Esophagus (tissue), 2 donors: ENCODE measurements around the gene GPC1. TPM values are rescaled to one million over a fixed set of nuclear protein-coding genes. Genes with fewer than 3 reads are reported as not detected.

Experiments used
- H3K27ac ChIP-seq, 2 donors: one replicate each; pipeline ENCODE4 v1.5.1; 2013; ENCODE audit warnings: low read depth in 2 of 2, mild to moderate bottlenecking in 2 of 2, inconsistent platforms in 1 of 2, low read length in 1 of 2, moderate library complexity in 1 of 2
- H3K27me3 ChIP-seq, 2 donors: one replicate each; pipeline ENCODE4 v1.6.1; 2013; ENCODE audit warnings: low read length in 2 of 2, control low read depth in 1 of 2, mild to moderate bottlenecking in 1 of 2; ENCODE audit not compliant: insufficient read depth in 2 of 2, control insufficient read depth in 1 of 2
- H3K36me3 ChIP-seq, 2 donors: one replicate each; pipeline ENCODE4 v1.6.1; 2013; ENCODE audit warnings: low read length in 1 of 2; ENCODE audit not compliant: control insufficient read depth in 2 of 2, insufficient read depth in 2 of 2
- H3K4me1 ChIP-seq, 2 donors: one replicate each; pipeline ENCODE4 v1.6.1; 2013; ENCODE audit warnings: low read length in 1 of 2; ENCODE audit not compliant: control insufficient read depth in 2 of 2, insufficient read depth in 2 of 2
- H3K4me3 ChIP-seq, 2 donors: one replicate each; pipeline ENCODE4 v1.5.1; 2013; ENCODE audit warnings: low read length in 2 of 2, mild to moderate bottlenecking in 2 of 2, low read depth in 1 of 2, moderate library complexity in 1 of 2
- H3K9me3 ChIP-seq, 2 donors: one replicate each; pipeline ENCODE4 v1.6.1; 2013; ENCODE audit warnings: mild to moderate bottlenecking in 2 of 2, low read depth in 1 of 2, low read length in 1 of 2, moderate library complexity in 1 of 2; ENCODE audit not compliant: control insufficient read depth in 2 of 2, insufficient read depth in 1 of 2
- WGBS, 2 donors: extraction: QIAGEN DNeasy Blood & Tissue Kit; methylation state at CpG; one replicate each; pipeline ENCODE4 v1.1.7; 2013; 5-methylcytosine and 5-hydroxymethylcytosine counted together
- polyA plus RNA-seq, 2 donors: library from polyadenylated mRNA; stranded (reverse); fragments of 200-250 nt; gene quantifications; one replicate each; pipeline ENCODE4 v1.2.3, GENCODE V29; 2013
- donor health status: healthy with polysubstance abuse.
- donor health status: Bipolar disorder and iron deficiency.

Gene GPC1
- polyA plus RNA-seq, 2 donors = 57.9 to 82.0 TPM

DNA sequence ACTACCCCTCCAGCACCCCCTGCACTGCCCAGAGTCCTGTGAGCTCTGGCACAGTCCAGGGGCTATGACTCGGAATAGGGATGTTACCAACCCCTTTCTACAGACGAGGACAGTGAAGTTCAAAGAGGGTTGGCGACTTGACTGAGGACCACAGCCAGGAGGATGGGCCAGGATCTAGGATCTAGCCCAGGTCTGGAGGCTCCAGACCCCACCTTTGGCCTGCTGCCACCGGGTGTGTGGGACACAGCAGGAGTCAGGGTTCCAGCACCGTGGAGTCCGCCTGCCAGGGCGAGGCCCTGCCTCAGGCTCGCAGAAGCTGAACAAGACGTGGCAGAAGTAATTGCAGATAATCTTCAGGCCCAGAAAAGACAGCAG lies 37.9 kb upstream of the GPC1 start:
- Histone ChIP-seq H3K9me3 (no peaks in the 10 kb centered on the region), H3K27me3 (no peaks in the 10 kb centered on the region), H3K4me1 (peaks cover 0 to 33% of the 10 kb centered on the region in 2 donors), H3K36me3 (no peaks in the 10 kb centered on the region), H3K4me3 (no peak overlapping the region), H3K27ac (no peak overlapping the region)
- 53 to 74% methylated on average over 9 of the region's 9 CpGs for WGBS, 2 donors

- H3K9me3 ChIP-seq = no peaks in the 10 kb centered on the region
- H3K4me3 ChIP-seq = no peak overlapping the region
- no peaks in the 10 kb centered on the region for H3K27me3 ChIP-seq
- H3K36me3 ChIP-seq = no peaks in the 10 kb centered on the region
- H3K4me1 ChIP-seq = peaks cover 0 to 33% of the 10 kb centered on the region in 2 donors
- H3K27ac ChIP-seq = no peak overlapping the region
- WGBS, 2 donors = 77 to 79% methylated on average over 19 of the region's 19 CpGs
Observed at GRCh38 chr2:240397924-240398645, 37.4 kb upstream of the GPC1 start.

DNA sequence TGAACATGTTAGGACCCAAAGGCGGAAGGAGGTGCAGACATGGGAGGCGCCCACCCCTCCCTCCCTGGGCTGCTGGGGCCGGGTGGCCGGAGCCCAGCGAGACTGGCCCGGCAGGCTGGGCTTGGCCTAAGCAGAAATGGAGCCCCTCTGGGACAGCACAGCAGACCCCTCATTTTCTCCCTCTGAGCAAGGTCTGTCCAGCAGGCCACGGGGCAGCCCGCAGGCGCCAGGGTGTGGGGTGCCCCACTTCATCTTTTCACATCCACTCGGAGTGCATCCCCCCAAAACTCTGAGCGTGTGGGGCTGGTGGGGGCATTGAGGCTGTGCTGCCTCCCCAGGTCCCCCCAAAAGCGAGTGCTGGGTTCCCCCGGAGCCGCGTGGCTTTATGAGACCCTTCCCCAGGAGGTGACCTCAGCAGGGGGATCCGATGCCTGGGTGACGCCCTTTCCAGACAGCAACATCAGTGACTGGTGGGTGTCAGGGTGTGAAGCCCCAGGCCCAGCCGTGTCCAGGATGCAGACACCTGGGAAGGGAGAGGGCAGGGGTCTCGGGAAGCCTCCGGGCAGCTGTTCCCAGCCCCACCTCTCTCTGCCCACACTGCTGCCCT lies 36.7 kb upstream of the GPC1 start:
- H3K9me3 ChIP-seq = no peaks in the 10 kb centered on the region
- 86 to 90% methylated on average over 19 to 20 of the region's 20 CpGs for WGBS, 2 donors
- H3K36me3 ChIP-seq = no peaks in the 10 kb centered on the region
- peaks cover 0 to 33% of the 10 kb centered on the region in 2 donors for H3K4me1 ChIP-seq
- no peaks in the 10 kb centered on the region for H3K27me3 ChIP-seq
- H3K4me3 ChIP-seq = no peak overlapping the region
- no peak overlapping the region for H3K27ac ChIP-seq

GRCh38 chr2:240399419-240400324 lies 35.8 kb upstream of the GPC1 start:
- H3K4me1 ChIP-seq = peaks cover 0 to 33% of the 10 kb centered on the region in 2 donors
- 83% methylated on average over 14 of the region's 14 CpGs for WGBS, 2 donors
- H3K9me3 ChIP-seq = no peaks in the 10 kb centered on the region
- no peaks in the 10 kb centered on the region for H3K27me3 ChIP-seq
- H3K36me3 ChIP-seq = no peaks in the 10 kb centered on the region
- no peak overlapping the region for H3K4me3 ChIP-seq
- H3K27ac ChIP-seq = no peak overlapping the region

- H3K36me3 ChIP-seq = no peaks in the 10 kb centered on the region
- H3K4me1 ChIP-seq = peaks cover 0 to 30% of the 10 kb centered on the region in 2 donors
- H3K27me3 ChIP-seq = no peaks in the 10 kb centered on the region
- WGBS, 2 donors = 60 to 70% methylated on average over 22 of the region's 22 CpGs
- H3K4me3 ChIP-seq = no peak overlapping the region
- H3K9me3 ChIP-seq = no peaks in the 10 kb centered on the region
- no peak overlapping the region for H3K27ac ChIP-seq
Observed at GRCh38 chr2:240400371-240401161, 34.9 kb upstream of the GPC1 start.

DNA sequence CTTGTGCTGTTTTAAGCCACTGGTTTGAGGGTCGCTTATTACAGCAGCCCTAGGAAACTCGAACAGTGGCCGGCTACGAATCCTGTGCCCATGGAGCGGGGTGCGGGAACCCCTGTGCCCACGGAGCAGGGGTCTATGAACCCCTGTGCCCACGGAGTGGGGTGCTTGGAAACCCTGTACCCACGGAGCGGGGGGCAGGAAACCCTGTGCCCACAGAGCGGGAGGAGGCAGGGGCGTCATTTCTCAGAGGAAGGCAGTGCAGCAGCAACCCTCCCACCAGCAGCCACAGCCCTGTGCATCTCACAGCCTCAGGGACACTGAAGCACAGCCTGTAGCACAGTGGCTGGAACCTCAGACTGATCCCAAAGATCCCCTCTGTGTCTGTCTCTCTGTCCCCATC lies 34.2 kb upstream of the GPC1 start:
- H3K27me3 ChIP-seq = no peaks in the 10 kb centered on the region
- no peak overlapping the region for H3K27ac ChIP-seq
- no peaks in the 10 kb centered on the region for H3K36me3 ChIP-seq
- WGBS, 2 donors = 76 to 86% methylated on average over 12 of the region's 12 CpGs
- H3K9me3 ChIP-seq = no peaks in the 10 kb centered on the region
- no peak overlapping the region for H3K4me3 ChIP-seq
- peaks cover 0 to 25% of the 10 kb centered on the region in 2 donors for H3K4me1 ChIP-seq

GRCh38 chr2:240401781-240402551 lies 33.5 kb upstream of the GPC1 start:
- Histone ChIP-seq H3K4me3 (no peak overlapping the region), H3K9me3 (no peaks in the 10 kb centered on the region), H3K4me1 (peaks cover 0 to 20% of the 10 kb centered on the region in 2 donors), H3K27ac (no peak overlapping the region), H3K36me3 (no peaks in the 10 kb centered on the region), H3K27me3 (no peaks in the 10 kb centered on the region)
- WGBS, 2 donors = 74 to 79% methylated on average over 22 of the region's 22 CpGs

- no peaks in the 10 kb centered on the region for H3K36me3 ChIP-seq
- H3K27ac ChIP-seq = no peak overlapping the region
- peaks cover 0 to 13% of the 10 kb centered on the region in 2 donors for H3K4me1 ChIP-seq
- no peak overlapping the region for H3K4me3 ChIP-seq
- WGBS, 2 donors = 84 to 85% methylated on average over 18 of the region's 18 CpGs
- H3K27me3 ChIP-seq = no peaks in the 10 kb centered on the region
- no peaks in the 10 kb centered on the region for H3K9me3 ChIP-seq
Observed at GRCh38 chr2:240402566-240403272, 32.7 kb upstream of the GPC1 start.
